IPS DF 4.7 (cell line): ENCODE results near the gene RBM20.
"Not testable (repeated sequence)": the region's sequence is repeated elsewhere in the genome, so short reads cannot be mapped to it uniquely, and the experiment has no call there.

ENCODE experiments used
- DNase-seq: peaks from one replicate; pipeline ENCODE4 v3.0.0-alpha.2; 2013; ENCODE audit warnings: low spot score; ENCODE audit errors: extremely low read depth

The RBM20 gene

DNA sequence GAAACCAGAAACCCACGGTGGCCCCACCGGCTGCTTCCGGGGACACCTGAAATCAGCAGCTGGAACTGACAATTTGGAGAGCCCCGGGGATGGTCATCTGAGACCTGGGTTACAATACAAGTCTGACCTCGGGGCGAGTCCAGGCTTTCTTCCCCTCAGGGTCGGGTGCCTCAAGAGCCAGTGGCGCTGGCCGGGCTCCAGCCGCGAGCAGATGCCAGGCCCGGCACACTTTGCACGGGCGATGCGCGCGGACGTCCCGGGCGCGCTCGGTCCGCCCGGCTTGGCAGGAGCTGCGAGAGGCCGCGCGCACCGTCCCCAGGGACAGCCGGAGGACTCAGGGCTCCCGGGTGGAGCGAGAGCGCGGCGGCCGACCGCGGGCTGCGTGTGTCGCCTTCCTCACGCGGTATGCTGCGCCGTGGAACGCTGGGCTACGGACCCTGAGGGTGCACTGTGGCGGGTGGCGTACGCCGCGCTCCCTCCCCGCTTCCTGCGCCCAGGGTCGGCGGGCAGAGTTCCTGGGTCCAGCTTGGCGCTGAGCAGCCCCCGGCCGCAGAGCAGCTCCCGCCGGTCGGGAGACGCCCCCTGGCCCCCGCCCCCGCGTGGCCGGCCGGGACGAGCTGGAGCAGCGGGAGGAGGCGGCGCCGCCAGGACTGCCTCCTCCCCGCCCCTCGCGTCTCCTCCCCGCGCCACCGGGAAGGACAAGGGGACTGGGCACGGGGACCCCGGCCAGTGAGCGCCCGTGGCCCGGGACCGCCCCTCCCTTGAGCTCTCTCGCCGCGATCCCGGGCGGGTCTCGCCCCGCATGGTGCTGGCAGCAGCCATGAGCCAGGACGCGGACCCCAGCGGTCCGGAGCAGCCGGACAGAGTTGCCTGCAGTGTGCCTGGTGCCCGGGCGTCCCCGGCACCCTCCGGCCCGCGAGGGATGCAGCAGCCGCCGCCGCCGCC, at the start of gene RBM20:
Gene RBM20 (plus strand): TSS at position 684 of the 945 bp plus-strand sequence. CDS start 119 bp downstream, at position 803.
- DNase-seq = no peak

DNA sequence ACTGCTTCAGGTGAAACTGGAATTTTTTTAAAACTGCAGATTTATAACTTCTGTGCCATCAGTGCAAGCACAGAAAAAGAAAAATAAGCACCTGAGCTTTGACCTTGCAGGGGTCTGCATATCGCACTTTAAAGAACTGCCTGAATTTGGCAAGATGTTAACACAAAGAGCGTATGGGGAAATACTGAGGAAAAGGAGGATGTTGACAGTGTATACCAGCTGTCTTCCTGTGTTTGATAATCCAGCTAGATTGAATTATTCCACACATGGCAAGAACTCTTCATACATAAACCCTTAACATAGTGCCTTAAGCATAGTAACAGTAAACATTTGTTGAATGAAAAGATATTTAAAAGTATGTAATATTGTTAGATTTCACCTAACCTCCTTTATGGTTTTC, 46.7 kb upstream of the RBM20 start:
- no peak for DNase-seq

DNA sequence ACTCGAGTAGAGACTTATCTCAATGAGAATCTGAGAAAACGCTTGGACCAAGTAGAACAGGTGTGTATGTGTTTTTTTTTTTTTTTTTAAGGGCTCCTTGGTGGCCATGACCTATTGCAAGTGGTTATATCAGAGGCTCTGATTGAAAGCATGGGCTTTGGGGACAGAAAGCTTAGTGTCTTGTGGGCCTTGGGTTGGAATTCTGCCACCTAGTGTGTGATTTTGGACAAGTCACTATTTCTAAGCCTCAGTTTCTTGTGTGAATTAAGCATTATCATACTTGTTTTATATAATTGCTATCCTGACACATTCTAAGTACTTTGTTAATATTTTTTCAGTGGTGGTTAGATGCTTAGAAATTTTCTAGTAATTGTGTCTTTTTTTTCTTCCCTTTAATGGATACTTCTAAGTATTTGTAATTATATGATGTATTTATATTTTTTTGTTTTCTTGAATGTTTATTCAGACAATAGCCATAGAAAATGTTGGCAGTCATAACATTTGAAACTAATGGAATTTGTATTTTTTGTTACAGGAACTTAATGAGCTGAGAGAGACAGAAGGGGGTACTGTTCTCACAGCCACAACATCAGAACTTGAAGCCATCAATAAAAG, 43.5 kb upstream of the RBM20 start:
- DNase-seq = peak; percentile 49

DNA sequence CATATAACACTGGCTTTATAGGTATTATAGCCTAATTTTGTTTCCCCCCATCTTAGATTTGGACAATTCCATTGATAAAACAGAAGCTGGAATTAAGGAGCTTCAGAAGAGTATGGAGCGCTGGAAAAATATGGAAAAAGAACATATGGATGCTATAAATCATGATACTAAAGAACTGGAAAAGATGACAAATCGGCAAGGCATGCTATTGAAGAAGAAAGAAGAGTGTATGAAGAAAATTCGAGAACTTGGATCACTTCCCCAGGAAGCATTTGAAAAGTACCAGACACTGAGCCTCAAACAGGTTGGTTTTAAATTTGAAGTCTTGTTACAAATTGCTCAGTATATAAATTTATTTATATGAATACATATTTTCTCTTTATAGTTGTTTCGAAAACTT, 42.6 kb upstream of the RBM20 start:
- no peak for DNase-seq

DNA sequence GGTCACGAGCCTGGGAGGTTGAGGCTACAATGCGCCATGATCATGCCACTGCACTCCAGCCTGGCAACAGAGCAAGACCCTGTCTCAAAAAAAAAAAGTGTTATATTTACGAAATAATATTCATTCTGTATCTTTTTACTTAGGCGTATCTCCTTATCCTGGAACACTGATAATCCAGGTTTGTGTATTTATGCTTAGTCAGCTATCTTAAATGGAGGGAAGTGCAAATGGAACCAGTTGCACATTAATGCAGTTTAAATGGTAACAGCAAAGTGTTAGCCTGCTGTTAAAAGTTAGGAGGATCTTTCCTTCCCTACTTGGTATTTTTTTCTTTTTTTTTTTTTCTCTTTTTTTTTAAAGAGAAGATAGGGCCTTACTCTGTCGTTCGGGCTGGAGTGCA, 36.0 kb upstream of the RBM20 start:
- DNase-seq = no peak

DNA sequence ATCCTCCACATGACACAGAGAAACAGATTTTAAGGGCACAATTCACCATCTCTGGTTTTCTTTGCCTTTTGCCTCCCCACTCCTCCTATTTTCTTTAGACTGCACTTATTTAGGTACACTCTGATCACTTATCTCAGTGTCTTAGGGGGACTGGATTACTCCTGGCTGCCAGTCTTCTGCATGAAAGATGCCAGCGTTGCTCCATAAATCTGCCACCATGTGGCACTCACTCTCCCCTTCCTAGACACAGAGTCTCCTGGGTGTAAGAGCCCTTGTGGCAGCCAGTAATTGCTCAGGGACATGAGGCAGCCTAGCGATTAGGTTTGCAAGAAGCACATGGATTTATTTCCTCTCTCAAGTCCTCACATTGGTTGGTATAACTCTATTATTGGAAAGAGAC, 34.5 kb upstream of the RBM20 start:
- no peak for DNase-seq

DNA sequence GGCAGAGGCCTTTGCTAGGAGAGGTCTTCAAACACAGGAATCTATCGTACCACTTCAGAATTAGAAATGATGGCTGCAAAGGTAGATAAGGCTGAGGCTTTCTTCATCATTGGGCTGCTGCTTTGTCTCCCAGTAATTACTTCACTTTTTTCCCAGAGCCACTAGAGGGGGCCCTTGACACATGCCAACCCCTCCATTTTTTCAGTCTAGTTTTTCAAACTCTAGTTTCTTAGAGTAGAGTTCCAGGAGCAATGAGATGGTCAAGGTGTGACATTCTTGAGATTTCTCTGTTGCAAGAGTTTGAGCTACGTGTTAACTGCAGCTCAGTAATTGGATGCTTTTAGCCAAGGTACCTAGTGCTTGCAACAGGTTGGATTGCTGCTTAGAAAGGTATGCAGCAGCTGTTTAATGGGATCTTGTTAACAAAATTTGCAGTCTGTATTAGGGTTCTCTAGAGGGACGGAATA, 33.8 kb upstream of the RBM20 start:
- peak; percentile 89 for DNase-seq

DNA sequence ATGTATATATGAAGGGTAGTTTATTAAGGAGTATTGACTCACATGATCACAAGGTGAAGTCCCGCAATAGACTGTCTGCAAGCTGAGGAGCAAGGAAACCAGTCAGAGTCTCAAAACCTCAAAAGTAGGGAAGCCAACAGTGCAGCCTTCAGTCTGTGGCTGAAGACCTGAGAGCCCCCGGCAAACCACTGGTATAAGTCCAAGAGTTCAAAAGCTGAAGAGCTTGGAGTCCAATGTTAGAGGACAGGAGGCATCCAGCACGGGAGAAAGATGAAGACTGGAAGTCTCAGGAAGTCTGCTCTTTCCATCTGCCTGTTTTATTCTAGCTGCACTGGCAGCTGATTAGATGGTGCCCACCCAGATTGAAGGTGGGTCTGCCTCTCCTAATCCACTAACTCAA, 33.4 kb upstream of the RBM20 start:
- DNase-seq = not testable (repeated sequence)

DNA sequence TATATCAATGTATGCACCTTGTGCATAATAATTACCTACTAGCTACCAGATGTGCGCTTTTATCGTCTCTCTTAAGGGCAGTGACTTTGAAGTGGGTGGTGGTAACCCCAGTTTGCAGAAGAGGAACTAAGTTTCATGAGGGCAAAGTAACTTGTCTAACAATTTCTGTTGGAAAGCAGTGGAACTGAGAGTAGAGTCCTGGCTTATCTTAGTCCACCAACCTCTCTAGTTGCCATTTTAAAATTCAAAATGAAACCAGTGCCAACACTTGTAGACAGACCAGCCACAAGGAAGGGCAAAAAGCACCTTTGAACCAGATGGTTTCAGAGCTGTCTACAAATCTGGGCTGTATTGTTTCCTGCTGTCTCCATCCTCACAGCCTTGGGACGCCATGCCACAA, 32.0 kb upstream of the RBM20 start:
- DNase-seq = no peak

DNA sequence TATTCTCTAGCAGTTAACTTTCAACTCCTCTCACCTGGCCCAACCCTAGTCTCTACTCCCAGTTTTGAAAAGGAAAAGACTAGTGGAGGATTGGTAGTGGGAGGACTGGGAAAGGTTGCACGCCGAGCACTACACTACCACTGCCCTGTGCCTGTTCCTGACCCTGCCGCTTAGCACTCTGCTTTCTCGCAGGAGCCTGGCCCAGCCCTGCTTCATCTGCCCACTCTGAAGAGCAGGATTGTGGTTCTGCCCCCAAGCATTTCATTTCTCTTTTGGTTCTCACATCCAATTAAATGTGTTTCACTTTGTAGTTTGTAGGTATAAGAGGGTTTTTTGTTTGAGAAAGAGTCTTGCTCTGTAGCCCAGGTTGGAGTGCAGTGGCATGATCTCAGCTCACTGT, 31.5 kb upstream of the RBM20 start:
- no peak for DNase-seq

DNA sequence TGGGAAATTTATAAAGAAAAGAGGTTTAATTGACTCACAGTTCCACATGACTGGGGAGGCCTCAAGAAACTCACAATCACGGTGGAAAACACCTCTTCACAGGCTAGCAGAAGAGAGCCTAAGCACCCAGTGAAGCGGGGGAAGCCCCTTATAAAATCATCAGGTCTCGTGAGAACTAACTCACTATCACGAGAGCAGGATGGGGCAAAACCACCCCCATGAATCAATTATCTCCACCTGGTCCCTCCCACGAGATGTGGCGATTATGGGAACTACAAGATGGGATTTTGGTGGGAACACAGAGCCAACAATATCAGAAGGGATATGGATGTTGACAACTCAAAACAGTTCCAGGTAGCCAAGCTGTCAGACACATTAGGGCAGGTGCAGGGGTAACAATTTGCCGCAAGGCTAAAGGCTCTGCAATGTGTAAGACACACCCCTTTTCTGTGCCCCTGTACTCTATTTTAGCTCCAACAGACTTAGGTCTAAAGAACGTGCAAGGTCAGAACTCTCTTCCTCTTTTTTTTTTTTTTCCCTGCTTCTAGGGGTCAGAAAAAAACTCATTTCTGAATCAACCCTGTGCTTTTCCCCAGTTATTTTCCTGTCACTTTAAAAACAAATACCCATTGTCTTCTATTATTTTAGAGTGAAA, 30.7 kb upstream of the RBM20 start:
- DNase-seq = no peak

DNA sequence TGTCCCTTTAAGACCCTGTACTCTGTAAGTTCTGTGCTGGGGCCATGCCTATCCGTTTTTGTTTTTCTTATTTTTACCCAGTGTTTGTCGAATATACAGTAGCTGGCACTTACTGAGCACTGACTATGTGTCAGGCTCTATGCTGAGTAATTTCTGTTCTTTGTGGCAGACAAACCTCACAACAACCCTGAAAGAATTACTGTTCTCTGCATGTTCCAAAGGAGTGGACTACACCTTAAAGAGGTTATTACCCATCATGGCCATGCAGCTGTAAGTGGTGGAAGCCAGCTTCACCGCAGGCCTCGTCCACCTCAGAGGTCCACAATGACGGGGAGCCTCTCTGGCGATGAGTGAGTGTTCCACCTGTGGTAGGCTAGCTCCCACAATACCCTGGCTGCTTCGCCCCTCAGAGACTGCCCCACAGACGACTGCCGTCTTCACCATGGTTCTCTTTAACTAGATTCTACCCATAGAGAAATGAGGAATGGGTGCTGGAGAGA, 30.1 kb upstream of the RBM20 start:
- DNase-seq = no peak

DNA sequence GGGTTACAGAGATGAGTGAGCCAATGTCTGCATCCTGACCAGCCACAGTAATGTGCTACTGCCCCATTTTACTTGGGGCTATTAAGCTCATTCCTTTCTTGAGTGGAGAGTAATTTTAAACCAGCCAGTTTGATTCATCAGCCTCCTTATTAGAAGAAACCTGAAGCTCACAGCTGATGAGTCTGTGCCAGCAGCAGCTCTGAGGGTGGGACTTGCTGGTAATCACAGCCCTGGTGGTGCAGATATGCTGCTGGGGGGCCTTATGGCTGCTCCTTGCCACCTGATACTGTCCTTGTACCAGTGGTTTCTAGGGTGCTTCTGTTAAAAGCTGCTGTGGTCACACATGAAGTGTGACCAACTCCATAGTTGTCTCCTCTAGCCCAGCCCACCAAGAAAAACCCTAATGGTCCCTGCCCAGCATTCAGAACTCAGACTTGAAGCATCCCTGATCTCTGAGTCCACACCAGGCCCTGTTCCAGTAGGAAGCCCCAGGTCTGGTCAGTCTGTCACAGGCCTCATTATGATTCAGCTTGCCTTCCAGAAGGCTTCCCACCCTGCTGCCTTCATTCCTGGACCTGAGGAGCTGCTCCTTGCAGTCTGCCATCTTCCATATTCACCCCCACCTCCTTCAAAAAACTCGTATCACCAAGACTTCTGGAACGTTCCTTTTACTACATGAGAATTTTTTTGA, 28.9 kb upstream of the RBM20 start:
- no peak for DNase-seq

DNA sequence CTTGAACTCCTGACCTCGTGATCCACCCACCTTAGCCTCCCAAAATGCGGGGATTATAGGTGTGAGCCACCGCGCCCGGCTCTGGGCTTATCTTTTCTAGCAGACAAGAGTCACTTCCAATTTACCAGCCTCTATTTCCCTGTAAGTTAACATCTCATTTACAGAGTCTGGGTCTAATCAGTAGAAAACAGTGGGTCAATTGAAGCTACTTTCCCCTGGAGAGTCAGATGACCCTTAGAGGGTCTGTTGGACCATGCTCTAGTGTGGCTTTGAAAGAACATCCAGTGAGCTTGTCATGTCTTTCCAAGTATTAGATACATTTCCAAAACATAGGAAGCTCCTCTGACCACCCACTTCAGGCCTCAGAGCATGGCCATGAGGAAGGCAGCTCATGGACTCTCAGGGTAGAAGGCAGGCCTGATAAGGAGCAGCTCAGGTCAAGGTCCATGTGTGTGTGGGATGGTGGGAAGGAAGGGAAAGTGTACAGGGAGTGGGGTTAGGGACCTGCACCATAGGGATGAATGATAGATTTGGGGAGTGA, 27.6 kb upstream of the RBM20 start:
- no peak for DNase-seq

DNA sequence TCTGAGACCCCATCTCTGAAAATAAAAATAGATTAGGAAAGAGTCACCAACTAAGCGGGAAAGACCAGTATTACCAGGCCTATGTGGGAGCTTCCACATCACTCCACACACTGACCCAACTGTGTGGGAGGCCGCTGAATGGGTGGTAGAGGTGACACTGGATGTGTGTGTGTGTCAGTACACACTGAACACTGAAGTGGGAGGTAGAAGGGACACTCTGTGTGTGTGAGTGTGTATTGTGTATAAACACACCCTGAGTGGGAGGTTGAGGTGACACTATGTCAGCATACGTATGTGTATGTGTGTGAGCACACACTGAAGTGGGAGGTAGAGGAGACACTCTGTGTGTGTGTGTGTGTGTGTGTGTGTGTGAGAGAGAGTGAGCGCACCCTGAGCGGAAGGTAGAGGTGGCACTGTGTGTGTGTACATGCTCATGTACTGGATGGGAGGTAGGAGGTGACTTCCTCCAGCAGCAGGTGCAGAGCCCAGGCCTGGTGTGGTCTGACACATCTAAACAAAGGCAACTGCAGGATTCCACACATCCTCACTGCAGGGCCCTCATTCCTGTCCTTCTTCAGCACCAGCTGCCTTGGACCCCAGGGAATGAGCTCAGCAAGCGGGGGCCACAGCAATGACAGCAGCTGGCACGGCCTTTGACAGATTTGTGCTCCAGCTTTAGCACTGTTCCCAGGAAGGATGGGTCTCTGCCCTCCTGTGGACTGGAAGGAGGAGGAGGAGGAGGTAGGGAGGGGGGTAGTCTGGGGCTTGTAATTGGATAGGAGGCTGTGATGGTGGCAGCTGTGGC, 26.5 kb upstream of the RBM20 start:
- no peak for DNase-seq

DNA sequence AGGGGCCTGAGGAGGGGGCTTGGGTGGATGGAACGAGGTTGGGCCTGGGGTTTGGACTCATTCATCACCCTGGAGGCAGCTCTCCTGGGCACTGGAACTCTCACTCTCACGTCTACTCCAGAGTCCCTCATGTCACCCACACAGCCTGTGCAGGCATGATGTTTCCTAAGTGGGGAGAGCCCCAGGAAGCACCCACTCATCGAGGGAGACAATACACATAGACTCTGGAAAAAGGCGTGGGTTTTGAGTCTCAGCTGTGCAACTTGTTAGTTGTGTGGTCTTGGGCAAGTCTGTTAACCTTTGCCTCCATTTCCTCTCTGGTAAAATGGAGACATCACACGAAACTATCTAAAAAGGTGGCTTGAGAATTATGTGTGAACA, 25.9 kb upstream of the RBM20 start:
- DNase-seq = no peak

DNA sequence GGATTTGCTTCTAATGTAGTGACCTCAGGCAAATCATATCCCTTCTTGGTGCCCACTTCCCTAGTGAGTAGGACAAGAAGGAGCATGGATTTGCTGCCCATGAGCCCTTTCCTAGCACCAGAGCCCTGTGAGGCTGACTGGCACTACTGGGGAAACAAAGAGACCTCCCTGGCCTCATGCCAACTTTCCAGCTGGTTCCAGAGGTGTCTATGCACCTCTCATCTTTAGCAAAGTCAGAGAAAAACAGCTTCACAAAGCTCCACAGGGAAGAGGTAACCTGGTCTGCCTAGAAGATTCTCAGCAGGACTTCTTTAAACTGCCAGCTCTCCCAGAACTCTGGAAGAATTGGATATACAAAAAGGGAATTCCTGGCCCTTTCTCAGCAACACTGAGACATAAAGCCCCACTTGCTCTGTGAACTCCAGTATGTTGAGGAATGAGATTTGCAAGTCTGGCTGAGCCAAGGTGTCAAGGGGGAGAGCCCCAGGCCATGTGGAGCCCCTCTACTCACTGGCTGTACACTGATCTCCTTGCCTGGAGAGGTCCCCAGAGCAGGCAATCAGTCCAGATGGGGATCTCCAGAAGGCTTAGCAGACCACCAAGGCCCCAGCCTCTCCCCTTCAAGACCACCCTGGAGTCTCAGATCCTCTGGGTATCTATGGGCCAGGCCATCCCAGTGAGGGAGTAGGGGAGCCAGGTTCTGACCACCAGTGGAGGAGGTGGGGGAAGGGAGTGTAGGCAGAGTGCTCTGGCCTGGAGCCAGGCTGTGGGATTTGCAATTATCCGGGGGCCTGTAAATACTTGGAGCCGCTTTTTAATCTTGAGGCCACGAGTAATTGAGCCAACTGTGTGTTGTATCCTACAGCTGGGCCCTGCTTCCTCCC, 24.4 kb upstream of the RBM20 start:
- DNase-seq = no peak

DNA sequence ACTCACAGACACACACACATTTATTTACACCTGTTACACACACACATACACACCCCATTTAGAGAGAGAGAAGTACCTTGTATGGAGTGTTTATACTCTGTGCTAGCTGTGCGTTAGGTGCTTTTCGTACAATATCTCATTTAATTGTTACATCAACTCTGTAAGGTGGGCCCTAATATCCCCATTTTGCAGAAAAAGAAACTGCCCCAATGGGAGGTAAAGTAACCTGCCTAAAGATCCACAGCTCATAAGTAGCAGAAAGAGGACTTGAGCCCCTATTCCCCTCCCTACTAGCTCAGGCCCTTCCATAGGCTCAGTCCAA, 23.8 kb upstream of the RBM20 start:
- DNase-seq = no peak

DNA sequence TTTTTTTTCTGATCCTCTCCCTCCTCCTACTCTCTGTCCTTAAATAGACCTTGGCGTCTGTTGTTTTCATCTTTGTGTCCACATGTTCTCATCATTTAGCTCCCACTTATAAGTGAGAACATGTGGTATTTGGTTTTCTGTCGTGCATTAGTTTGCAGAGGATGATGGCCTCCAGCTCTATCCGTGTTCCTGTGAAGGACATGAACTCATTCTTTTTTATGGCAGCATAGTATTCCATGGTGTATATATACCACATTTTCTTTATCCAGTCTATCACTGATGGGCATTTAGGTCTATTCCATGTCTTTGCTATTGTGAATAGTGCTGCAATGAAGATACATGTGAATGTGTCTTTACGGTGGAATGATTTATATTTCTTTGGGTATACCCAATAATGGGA, 20.8 kb upstream of the RBM20 start:
- DNase-seq = not testable (repeated sequence)
